OCI-LY7 (cell line): ENCODE measurements around the gene SNCB. TPM values are rescaled to one million over a fixed set of nuclear protein-coding genes. Genes with fewer than 3 reads are reported as not detected.

Experiments
- BruUV-seq: library from RNA; stranded (reverse); fragments of 400-500 nt; replicated peaks from 2 replicates; lab custom pipeline; 2021; lab: Mats Ljungman, UMichigan
- CTCF ChIA-PET: fragments of 300-600 bp; sonication (Branson Sonifier 250); formaldehyde crosslinking; loops from one replicate; lab custom pipeline; 2022; ENCODE audit warnings: antibody characterized with exemption; ENCODE audit not compliant: unreplicated experiment; lab: Charles Lee
- POLR2A ChIA-PET: fragments of 300-600 bp; sonication (Branson Sonifier 250); formaldehyde crosslinking; loops from one replicate; lab custom pipeline; 2022; ENCODE audit warnings: antibody characterized with exemption; lab: Charles Lee
- DNase-seq: peaks from one replicate; pipeline ENCODE4 v3.0.0-alpha.2; 2015; ENCODE audit warnings: low spot score
- H2AFZ ChIP-seq: fragments of 200-600 bp; sonication (generic), shearing (Covaris generic); 2 replicates; pipeline ENCODE4 v1.6.1; 2014; ENCODE audit warnings: mild to moderate bottlenecking, antibody characterized with exemption, low read length, moderate library complexity
- H3K27ac ChIP-seq: fragments of 200-600 bp; sonication (generic); 2 replicates; pipeline ENCODE4 v1.5.1; 2014; ENCODE audit warnings: mixed run types, low read depth, mild to moderate bottlenecking, moderate library complexity, low read length, inconsistent platforms; ENCODE audit not compliant: poor library complexity, severe bottlenecking
- H3K36me3 ChIP-seq: fragments of 200-600 bp; sonication (generic); 2 replicates; pipeline ENCODE4 v1.6.1; 2014; ENCODE audit warnings: mild to moderate bottlenecking, antibody characterized with exemption, low read length, moderate library complexity, mixed read lengths; ENCODE audit not compliant: insufficient read depth
- H3K4me1 ChIP-seq: fragments of 200-600 bp; sonication (generic); 2 replicates; pipeline ENCODE4 v1.5.1; 2014; ENCODE audit warnings: mild to moderate bottlenecking, low read length; ENCODE audit not compliant: insufficient read depth, poor library complexity, severe bottlenecking
- H3K4me2 ChIP-seq: fragments of 200-600 bp; sonication (generic); 2 replicates; pipeline ENCODE4 v1.6.1; 2014; ENCODE audit warnings: mild to moderate bottlenecking, low read length
- H3K4me3 ChIP-seq: fragments of 200-600 bp; sonication (generic); 2 replicates; pipeline ENCODE4 v1.5.1; 2014; ENCODE audit warnings: mild to moderate bottlenecking, low read depth, low read length; ENCODE audit not compliant: poor library complexity, severe bottlenecking
- H3K79me2 ChIP-seq: fragments of 200-600 bp; sonication (generic); 2 replicates; pipeline ENCODE4 v1.6.1; 2016; ENCODE audit warnings: low read depth, mild to moderate bottlenecking, low read length, moderate library complexity, mixed read lengths; ENCODE audit not compliant: insufficient read depth
- H3K9me2 ChIP-seq: fragments of 200-600 bp; sonication (generic); 2 replicates; pipeline ENCODE4 v1.6.1; 2016; ENCODE audit warnings: mild to moderate bottlenecking, low read length, mixed read lengths; ENCODE audit not compliant: insufficient read depth
- H3K9me3 ChIP-seq: fragments of 200-600 bp; sonication (generic); 2 replicates; pipeline ENCODE4 v1.6.1; 2014; ENCODE audit warnings: mild to moderate bottlenecking, mixed run types, low read length, mixed read lengths
- H4K20me1 ChIP-seq: fragments of 200-600 bp; sonication (generic); 2 replicates; pipeline ENCODE4 v1.6.1; 2014; ENCODE audit warnings: mild to moderate bottlenecking, antibody characterized with exemption, low read length, moderate library complexity, mixed read lengths; ENCODE audit not compliant: insufficient read depth
- CTCF ChIP-seq: fragments of 200-600 bp; sonication (generic); conservative IDR thresholded peaks from 2 replicates; pipeline ENCODE4 v1.5.1; 2014; ENCODE audit warnings: mild to moderate bottlenecking, antibody characterized with exemption, low read length, moderate library complexity, mixed read lengths
- EZH2phosphoT487 ChIP-seq: fragments of 200-600 bp; sonication (generic); IDR thresholded peaks from 2 replicates; pipeline ENCODE4 v1.6.1; 2018; ENCODE audit warnings: low read depth, borderline replicate concordance, mild to moderate bottlenecking, mixed run types, antibody characterized with exemption, low read length, moderate library complexity, mixed read lengths
- intact Hi-C: fragments of 100-400 bp; cut with micrococcal nuclease; formaldehyde crosslinking; loops from one replicate; pipeline ENCODE4 v1.10.0; 2022; ENCODE audit not compliant: unreplicated experiment
- total RNA-seq, 2 experiments: library from RNA; depleted of rRNA in 1 of 2; stranded (reverse); fragments of >200 nt in 1 of 2; shearing (Covaris generic) in 1 of 2; gene quantifications; 2 replicates each; pipeline ENCODE4 v1.2.3, GENCODE V29; 2014 to 2022

Gene SNCB
- total RNA-seq, 2 experiments from 2014 or later, result 0.50 to 3.5 TPM

GRCh38 chr5:176674799-176675198 is 44.5 kb upstream of the SNCB start:
- ChIA-PET POLR2A (no interaction called here), CTCF (no interaction called here)
- DNase-seq, result no peak
- H3K4me3 ChIP-seq, result no peak overlapping the region
- no peak overlapping the region for H3K27ac ChIP-seq
- H3K9me2 ChIP-seq, result no peaks in the 10 kb centered on the region
- H4K20me1 ChIP-seq, result no peaks in the 10 kb centered on the region
- no peaks in the 10 kb centered on the region for H3K36me3 ChIP-seq
- H2AFZ ChIP-seq, result no peak overlapping the region
- H3K9me3 ChIP-seq, result no peaks in the 10 kb centered on the region
- no TSS peak for BruUV-seq
- H3K4me2 ChIP-seq, result no peak overlapping the region
- H3K4me1 ChIP-seq, result no peaks in the 10 kb centered on the region
- TF ChIP-seq CTCF, result no peak
- no peak for TF ChIP-seq EZH2phosphoT487
- H3K79me2 ChIP-seq, result no peaks in the 10 kb centered on the region
- intact Hi-C loops, result no loop called here

DNA sequence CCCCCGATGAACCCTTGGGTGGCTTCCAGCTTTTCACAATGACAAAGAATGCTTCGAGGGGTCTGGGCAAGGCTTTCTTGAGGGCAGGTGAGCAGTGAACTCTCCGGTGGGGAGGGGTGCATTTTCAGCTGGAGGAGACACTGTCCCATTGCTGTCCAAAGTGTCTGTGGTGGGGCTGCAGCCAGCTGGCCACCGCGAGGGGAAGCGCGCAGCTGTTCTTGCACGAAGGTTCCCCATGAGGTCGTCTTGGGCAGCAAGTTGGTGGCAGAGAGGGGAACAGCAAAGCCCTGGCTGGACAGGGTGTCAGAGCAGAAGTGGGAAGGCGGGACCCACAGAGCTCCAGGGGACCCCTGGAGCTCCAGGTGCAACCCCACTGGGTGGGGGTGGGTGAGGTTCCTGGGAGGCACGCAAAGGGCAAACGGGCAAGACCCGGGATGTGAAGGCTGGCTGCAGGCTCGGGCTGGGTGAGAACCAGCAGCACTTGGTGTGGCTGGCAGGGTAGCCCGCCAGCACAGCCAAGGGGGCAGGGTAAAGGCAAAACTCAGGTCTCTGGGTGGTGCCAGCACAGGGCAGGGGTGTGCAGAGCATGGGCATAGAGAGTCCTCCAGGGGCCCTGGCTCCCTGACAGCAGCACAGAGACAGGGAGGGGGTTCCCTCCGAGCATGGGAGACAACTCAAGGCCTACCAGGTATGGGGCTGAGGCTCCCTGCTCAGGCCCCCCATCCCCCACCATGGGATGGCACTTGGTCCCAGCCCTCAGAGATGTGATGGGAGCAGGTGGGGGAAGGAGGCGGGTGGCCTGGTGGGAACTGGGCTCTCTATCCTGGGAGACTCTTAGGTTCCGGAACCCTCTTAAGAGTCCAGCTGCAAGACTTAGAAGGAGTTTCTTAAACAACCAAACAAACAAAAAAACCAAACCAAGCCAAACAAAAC is 43.6 kb upstream of the SNCB start:
- no peaks in the 10 kb centered on the region for H3K9me3 ChIP-seq
- H3K4me3 ChIP-seq, result no peak overlapping the region
- no peaks in the 10 kb centered on the region for H3K4me1 ChIP-seq
- intact Hi-C loops, result no loop called here
- H3K27ac ChIP-seq, result no peak overlapping the region
- H3K9me2 ChIP-seq, result no peaks in the 10 kb centered on the region
- CTCF ChIA-PET, result no interaction called here
- no peak for DNase-seq
- no peaks in the 10 kb centered on the region for H3K79me2 ChIP-seq
- no peak overlapping the region for H3K4me2 ChIP-seq
- H4K20me1 ChIP-seq, result no peaks in the 10 kb centered on the region
- no peak for TF ChIP-seq CTCF
- TF ChIP-seq EZH2phosphoT487, result no peak
- H3K36me3 ChIP-seq, result no peaks in the 10 kb centered on the region
- H2AFZ ChIP-seq, result no peak overlapping the region
- POLR2A ChIA-PET, result no interaction called here
- no TSS peak for BruUV-seq
